NT2/D1 (cell line): ENCODE results near the gene PAX2.

Source experiments
- SUZ12 ChIP-seq: IDR thresholded peaks from 2 replicates; pipeline ENCODE4 v1.6.1; 2011; ENCODE audit not compliant: insufficient read length, insufficient read depth; ENCODE audit errors: extremely low read depth
- YY1 ChIP-seq: IDR thresholded peaks from 2 replicates; pipeline ENCODE4 v1.6.1; 2011; ENCODE audit not compliant: insufficient read length, insufficient read depth

GRCh38 chr10:100869399-100869798, 124.0 kb downstream of the PAX2 start:
- TF ChIP-seq SUZ12 (no peak), YY1 (no peak)
